DOHH2 (cell line): ENCODE measurements around the gene GPC4.

Source experiments
- H3F3A ChIP-seq: fragments of 200-600 bp; sonication (generic), shearing (Covaris generic); 2 replicates; pipeline ENCODE4 v1.6.0; 2016; ENCODE audit warnings: antibody characterized with exemption, mild to moderate bottlenecking; ENCODE audit not compliant: control insufficient read depth, insufficient read depth
- H3K27ac ChIP-seq: fragments of 200-600 bp; sonication (generic); 2 replicates; pipeline ENCODE4 v1.5.1; 2014; ENCODE audit warnings: low read depth, mild to moderate bottlenecking, low read length, moderate library complexity
- H3K27me3 ChIP-seq: fragments of 200-600 bp; sonication (generic); 2 replicates; pipeline ENCODE4 v1.6.1; 2014; ENCODE audit warnings: mild to moderate bottlenecking, low read length, mixed read lengths; ENCODE audit not compliant: control insufficient read depth
- H3K36me3 ChIP-seq: fragments of 200-600 bp; sonication (generic); 2 replicates; pipeline ENCODE4 v1.6.1; 2014; ENCODE audit warnings: mild to moderate bottlenecking, low read length, moderate library complexity, mixed read lengths; ENCODE audit not compliant: control insufficient read depth
- H3K4me1 ChIP-seq: fragments of 200-600 bp; sonication (generic); 2 replicates; pipeline ENCODE4 v1.6.1; 2014; ENCODE audit warnings: mild to moderate bottlenecking, low read length, mixed read lengths; ENCODE audit not compliant: control insufficient read depth
- H3K4me2 ChIP-seq: fragments of 200-600 bp; sonication (generic); 2 replicates; pipeline ENCODE4 v1.6.0; 2014; ENCODE audit warnings: mild to moderate bottlenecking, low read length, moderate library complexity
- H3K4me3 ChIP-seq: fragments of 200-600 bp; sonication (generic); 2 replicates; pipeline ENCODE4 v1.5.1; 2014; ENCODE audit warnings: mild to moderate bottlenecking, low read length, mixed read lengths
- H3K79me2 ChIP-seq: fragments of 200-600 bp; sonication (generic); 2 replicates; pipeline ENCODE4 v1.6.1; 2014; ENCODE audit warnings: mild to moderate bottlenecking, low read length, mixed read lengths; ENCODE audit not compliant: control insufficient read depth
- H3K9me2 ChIP-seq: fragments of 200-600 bp; sonication (generic); replicated peaks from 2 replicates; pipeline ENCODE4 v1.6.1; 2014; ENCODE audit warnings: mild to moderate bottlenecking, low read length, mixed read lengths; ENCODE audit not compliant: control insufficient read depth
- H3K9me3 ChIP-seq: fragments of 200-600 bp; sonication (generic); 2 replicates; pipeline ENCODE4 v1.6.1; 2014; ENCODE audit warnings: antibody characterized with exemption, low read length, mixed read lengths; ENCODE audit not compliant: control insufficient read depth, insufficient read depth
- H4K20me1 ChIP-seq: fragments of 200-600 bp; sonication (generic); 2 replicates; pipeline ENCODE4 v1.6.0; 2014; ENCODE audit warnings: low read depth, mild to moderate bottlenecking, antibody characterized with exemption, low read length, moderate library complexity; ENCODE audit not compliant: control insufficient read depth, insufficient read depth
- CTCF ChIP-seq: fragments of 200-600 bp; sonication (generic); IDR thresholded peaks from one replicate; pipeline ENCODE4 v1.5.1; 2014; ENCODE audit warnings: antibody characterized with exemption, mild to moderate bottlenecking, low read depth, low read length; ENCODE audit not compliant: poor library complexity, severe bottlenecking
- EZH2phosphoT487 ChIP-seq: fragments of 200-600 bp; sonication (generic); IDR thresholded peaks from 2 replicates; pipeline ENCODE4 v1.6.1; 2017; ENCODE audit warnings: borderline replicate concordance, mild to moderate bottlenecking, antibody characterized with exemption, low read length, moderate library complexity, mixed read lengths

The GPC4 gene

GRCh38 chrX:133437356-133437755, 22.1 kb upstream of the GPC4 start:
- H3K9me2 ChIP-seq: no peaks in the 10 kb centered on the region
- H3K79me2 ChIP-seq: no peaks in the 10 kb centered on the region
- no peak for TF ChIP-seq CTCF
- no peak for TF ChIP-seq EZH2phosphoT487
- H3K36me3 ChIP-seq: no peaks in the 10 kb centered on the region
- no peak overlapping the region for H3K4me2 ChIP-seq
- H3K27ac ChIP-seq: no peak overlapping the region
- no peak overlapping the region for H3K4me3 ChIP-seq
- H3F3A ChIP-seq: no peaks in the 10 kb centered on the region
- H4K20me1 ChIP-seq: no peaks in the 10 kb centered on the region
- H3K4me1 ChIP-seq: no peaks in the 10 kb centered on the region
- no peaks in the 10 kb centered on the region for H3K27me3 ChIP-seq
- H3K9me3 ChIP-seq: no peaks in the 10 kb centered on the region

- Histone ChIP-seq H3K4me1 (no peaks in the 10 kb centered on the region), H3K36me3 (no peaks in the 10 kb centered on the region), H3K4me2 (no peak overlapping the region), H3K9me2 (no peaks in the 10 kb centered on the region), H3K9me3 (no peaks in the 10 kb centered on the region), H3K4me3 (no peak overlapping the region), H3K27ac (no peak overlapping the region), H3F3A (no peaks in the 10 kb centered on the region), H4K20me1 (no peaks in the 10 kb centered on the region), H3K79me2 (no peaks in the 10 kb centered on the region), H3K27me3 (no peaks in the 10 kb centered on the region)
- no peak for TF ChIP-seq EZH2phosphoT487
Measured at GRCh38 chrX:133435544-133436124, 20.3 kb upstream of the GPC4 start.

- Histone ChIP-seq H3K36me3 (no peaks in the 10 kb centered on the region), H3K9me2 (no peaks in the 10 kb centered on the region), H3K27ac (no peak overlapping the region), H3K4me3 (no peak overlapping the region), H4K20me1 (no peaks in the 10 kb centered on the region), H3K9me3 (no peaks in the 10 kb centered on the region), H3K27me3 (no peaks in the 10 kb centered on the region), H3K4me2 (no peak overlapping the region), H3F3A (no peaks in the 10 kb centered on the region), H3K4me1 (no peaks in the 10 kb centered on the region), H3K79me2 (no peaks in the 10 kb centered on the region)
- TF ChIP-seq EZH2phosphoT487: no peak
- no peak for TF ChIP-seq CTCF
Measured at GRCh38 chrX:133434197-133434820, 19.0 kb upstream of the GPC4 start.

GRCh38 chrX:133419911-133420310, 4.6 kb upstream of the GPC4 start:
- no peaks in the 10 kb centered on the region for H3F3A ChIP-seq
- no peaks in the 10 kb centered on the region for H4K20me1 ChIP-seq
- TF ChIP-seq EZH2phosphoT487 (no peak), CTCF (no peak)
- H3K9me3 ChIP-seq: no peaks in the 10 kb centered on the region
- peaks cover 20% of the 10 kb centered on the region for H3K27me3 ChIP-seq
- H3K79me2 ChIP-seq: no peaks in the 10 kb centered on the region
- no peak overlapping the region for H3K4me3 ChIP-seq
- peaks cover 5% of the 10 kb centered on the region; the same call in 1 of the 2 replicates for H3K4me1 ChIP-seq
- no peak overlapping the region for H3K4me2 ChIP-seq
- no peaks in the 10 kb centered on the region for H3K9me2 ChIP-seq
- H3K27ac ChIP-seq: no peak overlapping the region
- H3K36me3 ChIP-seq: no peaks in the 10 kb centered on the region
